PFSK-1 (cell line): ENCODE measurements around the gene SART3.

Experiments
- FOXP2 ChIP-seq: optimal IDR thresholded peaks from 2 replicates; pipeline ENCODE3; 2011; ENCODE audit warnings: borderline replicate concordance, control low read depth, inconsistent platforms; ENCODE audit not compliant: insufficient read depth; ENCODE audit errors: extremely low read length, extremely low read depth
- POLR2AphosphoS5 ChIP-seq: IDR thresholded peaks from 2 replicates; pipeline ENCODE4 v1.6.1; 2012; ENCODE audit warnings: low read depth, mild to moderate bottlenecking, control low read depth, low read length, moderate library complexity
- REST ChIP-seq, 2 experiments: IDR thresholded peaks; 2 replicates each; pipeline versions ENCODE4 v1.6.1 to v1.8.0; 2011 to 2012; ENCODE audit warnings: low read depth in 2 of 2, low read length in 2 of 2, control low read depth in 1 of 2, inconsistent platforms in 1 of 2, mild to moderate bottlenecking in 1 of 2, moderate library complexity in 1 of 2; ENCODE audit not compliant: insufficient read depth in 1 of 2
- SIN3A ChIP-seq: IDR thresholded peaks from 2 replicates; pipeline ENCODE4 v1.6.1; 2012; ENCODE audit warnings: mild to moderate bottlenecking, low read length, moderate library complexity, borderline replicate concordance; ENCODE audit not compliant: insufficient read depth
- TAF1 ChIP-seq: IDR thresholded peaks from 2 replicates; pipeline ENCODE4 v1.6.1; 2012; ENCODE audit warnings: low read length, control low read depth, borderline replicate concordance; ENCODE audit not compliant: insufficient read depth

SART3 gene

GRCh38 chr12:108581311-108582227, 20.6 kb upstream of the SART3 start:
- TF ChIP-seq SIN3A (no peak), FOXP2 (no peak), REST (IDR thresholded peaks at IDR 0.05; ENCODE audit: insufficient read depth in 1 of 2, low read depth in 2 of 2, low read length in 2 of 2) (no peak), POLR2AphosphoS5 (no peak), TAF1 (no peak)

GRCh38 chr12:108580531-108580930, 19.6 kb upstream of the SART3 start:
- TF ChIP-seq TAF1 = no peak
- TF ChIP-seq REST (IDR thresholded peaks at IDR 0.05; ENCODE audit: insufficient read depth in 1 of 2, low read depth in 2 of 2, low read length in 2 of 2) = no peak
- no peak for TF ChIP-seq POLR2AphosphoS5
- no peak for TF ChIP-seq FOXP2
- TF ChIP-seq SIN3A = no peak

GRCh38 chr12:108578813-108579212, 17.8 kb upstream of the SART3 start:
- TF ChIP-seq SIN3A (no peak), TAF1 (no peak), FOXP2 (no peak), POLR2AphosphoS5 (no peak), REST (IDR thresholded peaks at IDR 0.05; ENCODE audit: insufficient read depth in 1 of 2, low read depth in 2 of 2, low read length in 2 of 2) (no peak)

- no peak for TF ChIP-seq REST (IDR thresholded peaks at IDR 0.05; ENCODE audit: insufficient read depth in 1 of 2, low read depth in 2 of 2, low read length in 2 of 2)
- TF ChIP-seq POLR2AphosphoS5 = no peak
- TF ChIP-seq SIN3A = no peak
- no peak for TF ChIP-seq FOXP2
- TF ChIP-seq TAF1 = no peak
Measured at GRCh38 chr12:108578264-108578663, 17.3 kb upstream of the SART3 start.
